Middle frontal gyrus (tissue), 1 donor: ENCODE results near the gene BAX.

Source experiments
- DNase-seq: peaks from one replicate; pipeline ENCODE4 v3.0.0-alpha.2; 2015; ENCODE audit warnings: low spot score; ENCODE audit errors: extremely low spot score

Gene BAX

DNA sequence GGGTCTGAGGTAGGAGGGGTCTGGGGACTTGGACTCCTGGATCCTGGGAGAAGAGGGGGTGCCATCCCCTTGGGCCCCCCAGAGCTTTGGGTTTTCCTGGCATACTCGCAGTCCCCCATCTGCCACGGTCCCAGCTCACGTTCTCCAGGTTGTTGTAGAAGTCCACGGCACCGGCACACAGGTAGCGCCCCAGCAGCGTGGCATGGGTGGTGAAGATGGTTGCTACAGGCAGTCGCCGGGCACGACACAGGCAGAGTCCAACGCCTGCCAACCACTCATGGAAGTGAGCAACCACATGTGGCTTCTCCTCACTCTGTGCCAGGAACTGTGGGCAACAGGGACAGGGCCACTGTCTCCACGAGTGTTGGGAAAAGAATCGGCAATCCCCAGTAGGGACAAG lies 31.0 kb downstream of the BAX start:
- DNase-seq, result no peak

GRCh38 chr19:48986211-48986610 lies 31.5 kb downstream of the BAX start:
- DNase-seq, result no peak

GRCh38 chr19:48987323-48987722 lies 32.6 kb downstream of the BAX start:
- DNase-seq, result no peak

DNA sequence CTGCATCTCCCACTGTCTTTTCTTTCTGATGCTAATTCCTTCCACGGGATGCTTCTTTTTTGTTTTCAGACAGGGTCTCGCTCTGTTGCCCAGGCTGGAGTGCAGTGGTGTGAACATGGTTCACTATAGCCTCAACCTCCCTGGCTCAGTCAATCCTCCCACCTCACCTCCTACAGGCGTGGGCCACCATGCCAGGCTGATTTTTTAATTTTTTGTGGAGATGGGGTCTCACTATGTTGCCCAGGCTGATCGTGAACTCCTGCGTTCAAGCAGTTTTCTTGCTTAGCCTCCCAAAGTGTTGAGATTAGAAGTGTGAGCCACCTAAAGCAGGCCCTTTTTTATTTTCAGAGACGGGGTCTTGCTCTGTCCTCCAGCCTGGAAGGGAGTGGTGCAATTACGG lies 33.6 kb downstream of the BAX start:
- no peak for DNase-seq

DNA sequence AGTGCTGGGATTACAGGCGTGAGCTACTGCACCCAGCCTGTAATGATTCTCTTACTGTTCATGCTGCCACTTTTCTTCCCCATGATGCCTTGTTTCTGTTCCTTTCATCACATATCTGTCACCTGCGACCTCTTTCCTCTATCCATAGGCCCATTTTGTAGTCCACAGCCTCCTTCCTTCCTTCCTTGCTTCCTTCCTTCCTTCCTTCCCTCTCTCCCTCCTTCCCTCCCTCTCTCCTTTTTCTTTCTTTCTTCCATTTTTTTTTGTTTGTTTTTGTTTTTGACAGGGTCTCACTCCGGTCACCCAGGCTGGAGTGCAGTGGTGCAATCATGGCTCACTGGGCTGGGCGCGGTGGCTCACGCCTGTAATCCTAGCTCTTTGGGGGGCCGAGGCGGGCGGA lies 34.2 kb downstream of the BAX start:
- no peak for DNase-seq

DNA sequence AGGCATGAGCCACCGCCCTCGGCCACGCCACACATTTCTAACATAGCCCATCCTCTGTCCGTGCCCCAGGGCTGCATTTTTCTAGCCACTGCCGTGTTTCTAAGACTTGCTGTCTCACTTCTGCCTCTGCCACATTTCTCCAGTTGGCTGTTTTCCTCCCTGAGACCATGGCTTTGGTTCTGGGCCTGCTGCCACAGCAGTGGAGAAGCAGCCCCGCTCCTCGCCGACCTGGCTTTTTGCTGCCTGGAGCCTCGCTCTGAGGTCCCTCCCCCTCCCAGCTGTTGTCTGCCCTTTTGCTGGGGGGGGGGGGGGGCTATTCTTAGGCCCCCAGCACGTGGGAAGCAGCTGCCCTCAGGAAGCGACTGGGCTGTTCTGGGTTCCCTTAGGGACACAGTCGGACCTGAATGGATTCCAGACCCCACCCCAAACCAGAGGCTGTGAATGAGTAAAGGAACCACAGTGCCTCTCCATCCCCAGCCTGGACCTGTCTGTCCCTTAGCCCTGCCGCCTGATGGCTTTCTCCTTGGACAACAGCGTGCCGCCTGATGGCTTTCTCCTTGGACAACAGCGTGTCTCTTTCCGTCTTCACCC lies 35.1 kb downstream of the BAX start:
- DNase-seq, result no peak

GRCh38 chr19:48990400-48990799 lies 35.7 kb downstream of the BAX start:
- no peak for DNase-seq

- no peak for DNase-seq
These were observed 36.4 kb downstream of the BAX start for GRCh38 chr19:48991011-48991609.

DNA sequence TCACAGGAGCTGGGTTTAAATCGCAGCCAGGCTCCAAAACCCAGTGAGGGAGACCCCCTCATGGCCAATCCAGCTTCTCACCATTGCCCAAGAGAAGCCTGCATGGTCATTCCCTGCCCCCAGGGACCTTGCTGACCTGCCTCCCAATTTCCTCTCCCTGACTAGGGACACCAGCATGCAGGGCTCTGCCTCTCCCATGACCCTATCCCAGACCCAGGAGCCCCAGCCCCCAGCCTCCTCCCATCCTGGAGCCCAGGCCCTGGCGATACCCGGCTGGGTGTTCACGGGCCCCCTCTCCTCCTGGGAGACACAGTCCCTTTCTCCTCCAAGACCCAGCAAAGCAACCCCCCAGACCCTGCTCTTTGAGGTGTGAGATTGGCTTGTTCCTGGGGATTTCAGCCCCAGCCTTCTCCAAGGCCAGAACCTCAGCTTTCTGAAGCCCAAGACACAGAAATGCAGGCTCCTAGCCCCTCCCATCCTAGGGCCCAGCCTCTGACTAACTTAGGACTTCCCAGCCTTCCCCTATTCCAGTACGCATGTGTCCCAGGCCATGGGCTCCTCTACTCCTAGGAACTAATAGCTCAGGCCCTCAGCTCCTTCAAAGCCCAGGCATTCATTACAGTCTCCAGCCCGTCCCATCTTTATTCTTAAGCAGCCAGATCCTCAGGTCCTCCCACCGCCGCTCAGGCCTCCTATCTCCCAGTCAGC lies 37.4 kb downstream of the BAX start:
- no peak for DNase-seq

GRCh38 chr19:48992581-48993174 lies 38.0 kb downstream of the BAX start:
- DNase-seq, result no peak

GRCh38 chr19:48993175-48994034 lies 38.7 kb downstream of the BAX start, which contains the start of the genes GYS1 and RUVBL2:
TSS of gene GYS1 (minus strand) at chr19:48993309. CDS start at chr19:48993112, 197 bp downstream.
TSS of gene RUVBL2 (plus strand) at chr19:48993887. CDS start at chr19:48993912, 25 bp downstream.
- DNase-seq, result peak; percentile 99

DNA sequence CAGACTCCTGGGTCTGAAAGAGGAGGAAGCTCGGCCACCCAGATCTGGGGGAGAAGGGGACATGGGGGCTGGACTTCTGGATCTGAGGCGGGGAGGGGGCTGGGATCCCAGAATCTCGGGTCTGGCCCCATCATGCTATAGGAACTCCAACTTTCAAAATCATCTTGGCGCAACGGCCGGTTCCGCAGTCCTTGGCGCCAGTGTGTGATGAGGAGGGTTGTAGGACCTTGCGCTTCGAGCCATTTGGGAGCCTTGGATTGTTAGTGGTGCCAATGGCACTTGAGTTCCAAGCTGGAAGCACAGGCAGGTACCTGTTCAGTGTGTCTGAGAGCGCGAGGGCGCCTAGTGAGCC lies 39.3 kb downstream of the BAX start:
- DNase-seq, result no peak

DNA sequence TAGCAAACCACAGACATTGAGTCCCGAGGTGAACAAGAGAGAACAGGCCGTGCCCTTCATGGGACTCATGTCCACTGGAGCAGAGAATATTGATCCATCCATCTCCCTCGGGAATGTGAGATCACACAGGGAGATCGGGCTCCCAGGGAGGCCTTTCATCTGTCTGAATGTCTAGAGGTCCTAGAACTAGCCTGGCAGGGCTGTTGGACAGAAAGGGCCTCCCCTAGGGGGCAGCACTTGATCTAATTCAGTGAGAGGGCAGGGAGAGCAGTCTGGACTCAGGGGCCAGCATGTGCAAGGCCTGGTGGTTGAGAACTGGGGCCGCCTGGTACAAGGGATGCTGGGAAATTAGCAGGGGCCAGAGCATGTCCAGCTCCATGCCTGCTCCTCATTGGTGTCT lies 43.3 kb downstream of the BAX start:
- DNase-seq, result no peak

DNA sequence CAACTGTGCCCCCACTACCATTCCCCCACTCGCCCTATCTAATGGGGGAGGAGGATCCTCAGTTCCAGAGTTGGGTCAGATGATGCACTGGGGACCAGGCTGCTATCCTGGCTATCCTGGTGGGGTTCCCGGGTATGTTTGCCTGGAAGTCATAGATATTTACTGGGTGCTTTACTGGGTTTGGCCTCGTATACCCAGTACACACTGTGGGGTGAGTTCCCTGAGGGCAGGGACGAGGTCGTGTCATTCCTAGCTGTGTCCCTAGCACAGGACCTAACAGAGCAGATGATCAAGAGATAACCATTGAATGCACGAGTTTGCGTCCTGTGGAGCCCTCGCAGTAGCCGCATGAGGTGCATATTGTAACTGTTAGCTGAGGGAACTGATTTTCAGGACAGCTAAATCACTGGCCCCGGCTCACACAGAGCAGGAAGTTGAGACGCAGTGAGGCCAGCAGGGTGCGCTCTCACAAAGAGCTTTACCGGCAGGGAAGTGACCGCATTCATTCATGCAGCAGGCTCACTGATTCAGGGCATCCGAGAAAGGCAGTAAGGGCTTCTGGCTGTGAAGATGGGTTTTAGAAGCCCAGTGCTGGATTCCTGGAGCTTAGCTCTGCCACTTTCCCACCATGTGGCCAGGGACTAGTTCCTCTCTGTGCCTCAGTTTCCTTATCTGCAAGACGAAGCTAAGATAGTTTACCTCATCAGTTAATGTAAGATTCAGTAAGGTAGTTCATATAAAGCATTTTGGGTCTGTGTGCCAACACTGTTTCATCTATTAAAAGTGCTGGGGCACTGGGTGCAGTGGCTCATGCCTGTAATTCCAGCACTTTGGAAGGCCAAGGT lies 45.0 kb downstream of the BAX start:
- DNase-seq, result no peak

DNA sequence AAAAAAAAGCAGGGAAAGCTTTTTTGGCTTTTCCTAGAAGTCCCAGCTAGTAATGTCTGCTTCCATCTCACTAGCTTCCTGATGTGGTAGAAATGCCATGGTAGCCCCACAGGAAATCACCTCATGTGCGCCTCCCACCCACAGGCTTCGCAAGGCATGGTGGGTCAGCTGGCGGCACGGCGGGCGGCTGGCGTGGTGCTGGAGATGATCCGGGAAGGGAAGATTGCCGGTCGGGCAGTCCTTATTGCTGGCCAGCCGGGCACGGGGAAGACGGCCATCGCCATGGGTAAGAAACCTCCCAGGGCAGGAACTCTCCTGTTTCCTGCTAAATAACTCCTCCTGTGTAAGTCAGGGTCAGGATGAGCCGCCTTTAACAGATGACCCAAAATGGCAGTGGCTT lies 49.5 kb downstream of the BAX start:
- DNase-seq, result no peak

- DNase-seq, result no peak
These were observed 50.4 kb downstream of the BAX start for GRCh38 chr19:49004964-49005614.

DNA sequence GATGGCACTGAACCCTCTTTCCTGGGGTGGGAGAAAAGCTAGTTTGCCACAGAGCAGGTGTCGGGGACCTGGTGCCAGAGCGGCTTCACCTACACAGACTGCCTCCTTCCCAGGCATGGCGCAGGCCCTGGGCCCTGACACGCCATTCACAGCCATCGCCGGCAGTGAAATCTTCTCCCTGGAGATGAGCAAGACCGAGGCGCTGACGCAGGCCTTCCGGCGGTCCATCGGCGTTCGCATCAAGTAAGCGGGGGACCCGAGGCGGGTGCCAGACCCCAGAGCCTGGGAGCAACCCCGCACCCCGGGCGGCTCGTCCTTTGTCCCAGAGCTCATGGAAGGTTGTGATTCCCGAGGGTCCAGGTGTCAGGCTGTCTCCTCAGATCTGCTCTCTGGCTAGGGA lies 52.2 kb downstream of the BAX start:
- DNase-seq, result no peak

- DNase-seq, result no peak
These were observed 55.2 kb downstream of the BAX start for GRCh38 chr19:49009828-49010227.

DNA sequence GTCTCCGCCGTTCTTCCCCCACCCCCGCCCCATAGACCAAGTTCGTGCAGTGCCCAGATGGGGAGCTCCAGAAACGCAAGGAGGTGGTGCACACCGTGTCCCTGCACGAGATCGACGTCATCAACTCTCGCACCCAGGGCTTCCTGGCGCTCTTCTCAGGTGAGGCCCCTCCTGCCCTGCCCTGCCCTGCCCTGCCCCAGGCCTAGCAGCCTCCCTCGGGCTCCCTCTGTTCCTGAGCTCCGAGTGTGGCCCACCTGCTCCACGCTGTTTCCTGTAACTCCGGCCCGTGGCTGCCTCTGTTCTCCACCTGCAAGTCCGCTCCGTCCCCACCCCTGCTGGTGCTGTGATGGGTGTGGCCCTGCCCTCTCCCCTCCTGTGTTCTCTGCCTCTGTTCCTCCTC lies 55.8 kb downstream of the BAX start:
- no peak for DNase-seq

GRCh38 chr19:49011194-49011593 lies 56.5 kb downstream of the BAX start:
- DNase-seq, result no peak
